ENCODE data around the gene PBX2.

PBX2 gene

GRCh38 chr6:32218167-32218566, 28.2 kb upstream of the PBX2 start:
- Histone ChIP-seq H4K91ac (ENCODE audit: low read depth, low read length) (no peak overlapping the region), H2BK12ac (ENCODE audit: low read length) (no peak overlapping the region), H3K27me3 (ENCODE audit: insufficient read depth, low read length) (no peaks in the 10 kb centered on the region), H3K9me3 (ENCODE audit: insufficient read depth, low read depth, low read length) (peaks cover 2% of the 10 kb centered on the region), H2BK5ac (ENCODE audit: low read depth, low read length, poor library complexity) (no peak overlapping the region), H2AK5ac (ENCODE audit: low read length) (no peak overlapping the region), H2BK120ac (ENCODE audit: insufficient read depth, low read length, poor library complexity) (no peak overlapping the region), H3K14ac (ENCODE audit: low read length) (no peak overlapping the region), H3K9ac (ENCODE audit: low read length) (no peak overlapping the region), H4K12ac (ENCODE audit: low read depth, low read length) (no peak overlapping the region), H3K4me3 (ENCODE audit: low read depth, low read length) (no peak overlapping the region), H3K23ac (ENCODE audit: low read length) (no peak overlapping the region), H3K79me2 (ENCODE audit: control insufficient read depth, insufficient read depth, low read length, poor library complexity) (no peaks in the 10 kb centered on the region), H2AFZ (ENCODE audit: insufficient read depth, low read length, poor library complexity) (no peak overlapping the region), H3K4me2 (ENCODE audit: low read length) (no peak overlapping the region), H4K8ac (ENCODE audit: low read depth, low read length) (no peak overlapping the region), H3K4ac (ENCODE audit: low read depth, low read length) (no peak overlapping the region), H3K36me3 (ENCODE audit: control insufficient read depth in 1 of 2, insufficient read depth in 2 of 2, low read length in 2 of 2) (no peaks in the 10 kb centered on the region), H3K79me1 (ENCODE audit: low read length) (no peaks in the 10 kb centered on the region), H3K4me1 (ENCODE audit: control insufficient read depth in 1 of 2, insufficient read depth in 2 of 2, low read length in 2 of 2) (no peaks in the 10 kb centered on the region), H3K27ac (ENCODE audit: low read depth, low read length) (no peak overlapping the region), H3K18ac (ENCODE audit: low read length) (no peak overlapping the region)
- no CpG with 5 or more reads among the region's 7 CpGs for WGBS (ENCODE audit: extremely low coverage, insufficient coverage, insufficient read length)
- DNase-seq = no peak

GRCh38 chr6:32216998-32217397, 27.0 kb upstream of the PBX2 start:
- no CpG with 5 or more reads among the region's 11 CpGs for WGBS (ENCODE audit: extremely low coverage, insufficient coverage, insufficient read length)
- H3K79me2 ChIP-seq (ENCODE audit: control insufficient read depth, insufficient read depth, low read length, poor library complexity) = no peaks in the 10 kb centered on the region
- no peak overlapping the region for H3K9ac ChIP-seq (ENCODE audit: low read length)
- H3K4me3 ChIP-seq (ENCODE audit: low read depth, low read length) = no peak overlapping the region
- H3K79me1 ChIP-seq (ENCODE audit: low read length) = no peaks in the 10 kb centered on the region
- no peak for DNase-seq
- peaks cover 2% of the 10 kb centered on the region for H3K9me3 ChIP-seq (ENCODE audit: insufficient read depth, low read depth, low read length)
- H2AK5ac ChIP-seq (ENCODE audit: low read length) = no peak overlapping the region
- no peak overlapping the region for H3K4ac ChIP-seq (ENCODE audit: low read depth, low read length)
- no peak overlapping the region for H2BK120ac ChIP-seq (ENCODE audit: insufficient read depth, low read length, poor library complexity)
- H2AFZ ChIP-seq (ENCODE audit: insufficient read depth, low read length, poor library complexity) = no peak overlapping the region
- H3K14ac ChIP-seq (ENCODE audit: low read length) = no peak overlapping the region
- H3K36me3 ChIP-seq (ENCODE audit: control insufficient read depth in 1 of 2, insufficient read depth in 2 of 2, low read length in 2 of 2) = no peaks in the 10 kb centered on the region
- H4K8ac ChIP-seq (ENCODE audit: low read depth, low read length) = no peak overlapping the region
- H3K4me2 ChIP-seq (ENCODE audit: low read length) = no peak overlapping the region
- no peak overlapping the region for H3K27ac ChIP-seq (ENCODE audit: low read depth, low read length)
- H2BK12ac ChIP-seq (ENCODE audit: low read length) = no peak overlapping the region
- H3K23ac ChIP-seq (ENCODE audit: low read length) = no peak overlapping the region
- no peak overlapping the region for H2BK5ac ChIP-seq (ENCODE audit: low read depth, low read length, poor library complexity)
- H3K4me1 ChIP-seq (ENCODE audit: control insufficient read depth in 1 of 2, insufficient read depth in 2 of 2, low read length in 2 of 2) = no peaks in the 10 kb centered on the region
- H4K91ac ChIP-seq (ENCODE audit: low read depth, low read length) = no peak overlapping the region
- no peak overlapping the region for H3K18ac ChIP-seq (ENCODE audit: low read length)
- H4K12ac ChIP-seq (ENCODE audit: low read depth, low read length) = no peak overlapping the region
- H3K27me3 ChIP-seq (ENCODE audit: insufficient read depth, low read length) = no peaks in the 10 kb centered on the region

- Histone ChIP-seq H4K12ac (ENCODE audit: low read depth, low read length) (no peak overlapping the region), H3K4me1 (ENCODE audit: control insufficient read depth in 1 of 2, insufficient read depth in 2 of 2, low read length in 2 of 2) (no peaks in the 10 kb centered on the region), H3K4me3 (ENCODE audit: low read depth, low read length) (no peak overlapping the region), H3K9ac (ENCODE audit: low read length) (no peak overlapping the region), H2AK5ac (ENCODE audit: low read length) (no peak overlapping the region), H3K18ac (ENCODE audit: low read length) (no peak overlapping the region), H3K23ac (ENCODE audit: low read length) (no peak overlapping the region), H3K79me1 (ENCODE audit: low read length) (no peaks in the 10 kb centered on the region), H3K9me3 (ENCODE audit: insufficient read depth, low read depth, low read length) (peaks cover 2% of the 10 kb centered on the region), H3K79me2 (ENCODE audit: control insufficient read depth, insufficient read depth, low read length, poor library complexity) (no peaks in the 10 kb centered on the region), H3K27me3 (ENCODE audit: insufficient read depth, low read length) (no peaks in the 10 kb centered on the region), H3K36me3 (ENCODE audit: control insufficient read depth in 1 of 2, insufficient read depth in 2 of 2, low read length in 2 of 2) (no peaks in the 10 kb centered on the region), H2AFZ (ENCODE audit: insufficient read depth, low read length, poor library complexity) (no peak overlapping the region), H3K14ac (ENCODE audit: low read length) (no peak overlapping the region), H2BK120ac (ENCODE audit: insufficient read depth, low read length, poor library complexity) (no peak overlapping the region), H2BK5ac (ENCODE audit: low read depth, low read length, poor library complexity) (no peak overlapping the region), H3K4me2 (ENCODE audit: low read length) (no peak overlapping the region), H3K4ac (ENCODE audit: low read depth, low read length) (no peak overlapping the region), H3K27ac (ENCODE audit: low read depth, low read length) (no peak overlapping the region), H4K91ac (ENCODE audit: low read depth, low read length) (no peak overlapping the region), H2BK12ac (ENCODE audit: low read length) (no peak overlapping the region), H4K8ac (ENCODE audit: low read depth, low read length) (no peak overlapping the region)
- no CpG with 5 or more reads among the region's 10 CpGs for WGBS (ENCODE audit: extremely low coverage, insufficient coverage, insufficient read length)
- no peak for DNase-seq
Observed at GRCh38 chr6:32216285-32216684, 26.3 kb upstream of the PBX2 start.

- no CpG with 5 or more reads among the region's 4 CpGs for WGBS (ENCODE audit: extremely low coverage, insufficient coverage, insufficient read length)
- Histone ChIP-seq H3K79me2 (ENCODE audit: control insufficient read depth, insufficient read depth, low read length, poor library complexity) (no peaks in the 10 kb centered on the region), H3K4me3 (ENCODE audit: low read depth, low read length) (no peak overlapping the region), H2BK5ac (ENCODE audit: low read depth, low read length, poor library complexity) (no peak overlapping the region), H3K9ac (ENCODE audit: low read length) (no peak overlapping the region), H2BK120ac (ENCODE audit: insufficient read depth, low read length, poor library complexity) (no peak overlapping the region), H4K8ac (ENCODE audit: low read depth, low read length) (no peak overlapping the region), H2AK5ac (ENCODE audit: low read length) (no peak overlapping the region), H3K14ac (ENCODE audit: low read length) (no peak overlapping the region), H3K4ac (ENCODE audit: low read depth, low read length) (no peak overlapping the region), H3K23ac (ENCODE audit: low read length) (no peak overlapping the region), H4K12ac (ENCODE audit: low read depth, low read length) (no peak overlapping the region), H3K36me3 (ENCODE audit: control insufficient read depth in 1 of 2, insufficient read depth in 2 of 2, low read length in 2 of 2) (no peaks in the 10 kb centered on the region), H4K91ac (ENCODE audit: low read depth, low read length) (no peak overlapping the region), H2AFZ (ENCODE audit: insufficient read depth, low read length, poor library complexity) (no peak overlapping the region), H3K4me1 (ENCODE audit: control insufficient read depth in 1 of 2, insufficient read depth in 2 of 2, low read length in 2 of 2) (no peaks in the 10 kb centered on the region), H3K27ac (ENCODE audit: low read depth, low read length) (no peak overlapping the region), H3K9me3 (ENCODE audit: insufficient read depth, low read depth, low read length) (peaks cover 2% of the 10 kb centered on the region), H3K79me1 (ENCODE audit: low read length) (no peaks in the 10 kb centered on the region), H3K4me2 (ENCODE audit: low read length) (no peak overlapping the region), H3K18ac (ENCODE audit: low read length) (no peak overlapping the region), H3K27me3 (ENCODE audit: insufficient read depth, low read length) (no peaks in the 10 kb centered on the region), H2BK12ac (ENCODE audit: low read length) (no peak overlapping the region)
- DNase-seq = no peak
Observed at GRCh38 chr6:32215617-32216016, 25.6 kb upstream of the PBX2 start.

Data from trophoblast cell (in vitro differentiated cells and primary cell).